ENCODE results near the gene ATCAY. TPM values are rescaled to one million over a fixed set of nuclear protein-coding genes. Genes with fewer than 3 reads are reported as not detected.

Gene ATCAY, protein sequence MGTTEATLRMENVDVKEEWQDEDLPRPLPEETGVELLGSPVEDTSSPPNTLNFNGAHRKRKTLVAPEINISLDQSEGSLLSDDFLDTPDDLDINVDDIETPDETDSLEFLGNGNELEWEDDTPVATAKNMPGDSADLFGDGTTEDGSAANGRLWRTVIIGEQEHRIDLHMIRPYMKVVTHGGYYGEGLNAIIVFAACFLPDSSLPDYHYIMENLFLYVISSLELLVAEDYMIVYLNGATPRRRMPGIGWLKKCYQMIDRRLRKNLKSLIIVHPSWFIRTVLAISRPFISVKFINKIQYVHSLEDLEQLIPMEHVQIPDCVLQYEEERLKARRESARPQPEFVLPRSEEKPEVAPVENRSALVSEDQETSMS
- total RNA-seq = not detected
- long read RNA-seq, partial matches to known transcripts = 0 of 1 reads
- long read RNA-seq, other reads (novel, unspliced or antisense) = 1 of 1 reads

- no peak within 1 kb of the TSS for H3K4me3 ChIP-seq
- H3K36me3 ChIP-seq = no peaks in the 10 kb centered on the region
- no peak for TF ChIP-seq CTCF (IDR thresholded peaks at IDR 0.05; ENCODE audit: borderline replicate concordance)
- H3K4me1 ChIP-seq = no peaks in the 10 kb centered on the region
- H3K9me3 ChIP-seq (replicated peaks) = no peaks in the 10 kb centered on the region
- intact Hi-C loops (cut with micrococcal nuclease) = no loop called here
- H3K27ac ChIP-seq (replicated peaks) = no peak within 1 kb of the TSS
- H3K27me3 ChIP-seq (ENCODE audit: low read depth) = peaks cover 82% of the 10 kb centered on the region
- DNase-seq = no peak
Measured at GRCh38 chr19:3880471-3881271, at the start of gene ATCAY. ATCAY (plus strand) TSS chr19:3880685; CDS start chr19:3885768, 5,083 bp downstream.

DNA sequence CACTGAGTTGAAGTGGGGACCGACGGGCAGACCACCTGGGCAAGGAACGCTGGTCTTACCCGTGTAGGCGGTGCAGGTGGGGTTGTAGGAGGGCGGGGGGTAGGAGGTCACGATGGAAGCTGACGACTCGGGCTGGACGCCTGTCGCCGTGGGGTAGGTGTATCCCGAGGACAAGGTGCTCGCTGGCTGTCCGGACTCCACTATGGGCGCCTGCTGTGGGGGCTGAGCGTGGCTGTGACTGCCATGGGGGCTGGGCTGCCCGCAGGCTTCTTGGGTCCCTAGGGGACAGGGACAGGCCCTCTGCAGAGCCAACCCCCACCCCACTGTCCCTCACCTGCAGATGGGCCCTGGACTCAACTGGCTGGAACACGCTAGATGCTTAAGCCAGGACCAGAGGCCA lies 48.9 kb upstream of the ATCAY start:
- Histone ChIP-seq H3K27ac (replicated peaks) (no peak overlapping the region), H3K9me3 (replicated peaks) (no peaks in the 10 kb centered on the region), H3K4me1 (peaks cover 7% of the 10 kb centered on the region), H3K27me3 (ENCODE audit: low read depth) (peaks cover 76% of the 10 kb centered on the region), H3K36me3 (no peaks in the 10 kb centered on the region), H3K4me3 (no peak overlapping the region)
- no peak for DNase-seq
- intact Hi-C loops (cut with micrococcal nuclease) = no loop called here
- TF ChIP-seq CTCF (IDR thresholded peaks at IDR 0.05; ENCODE audit: borderline replicate concordance) = no peak

- Histone ChIP-seq H3K4me1 (peaks cover 7% of the 10 kb centered on the region), H3K9me3 (replicated peaks) (no peaks in the 10 kb centered on the region), H3K27ac (replicated peaks) (no peak overlapping the region), H3K4me3 (no peak overlapping the region), H3K27me3 (ENCODE audit: low read depth) (peaks cover 75% of the 10 kb centered on the region), H3K36me3 (no peaks in the 10 kb centered on the region)
- DNase-seq = no peak
- TF ChIP-seq CTCF (IDR thresholded peaks at IDR 0.05; ENCODE audit: borderline replicate concordance) = no peak
- intact Hi-C loops (cut with micrococcal nuclease) = no loop called here
Measured at GRCh38 chr19:3832001-3832400, 48.5 kb upstream of the ATCAY start.

GRCh38 chr19:3833578-3834348 lies 46.7 kb upstream of the ATCAY start:
- intact Hi-C loops (cut with micrococcal nuclease) = no loop called here
- Histone ChIP-seq H3K36me3 (no peaks in the 10 kb centered on the region), H3K4me3 (no peak overlapping the region), H3K27me3 (ENCODE audit: low read depth) (peaks cover 62% of the 10 kb centered on the region), H3K27ac (replicated peaks) (no peak overlapping the region), H3K9me3 (replicated peaks) (no peaks in the 10 kb centered on the region), H3K4me1 (no peaks in the 10 kb centered on the region)
- TF ChIP-seq CTCF (IDR thresholded peaks at IDR 0.05; ENCODE audit: borderline replicate concordance) = no peak
- no peak for DNase-seq

- H3K36me3 ChIP-seq = no peaks in the 10 kb centered on the region
- H3K9me3 ChIP-seq (replicated peaks) = no peaks in the 10 kb centered on the region
- H3K4me1 ChIP-seq = no peaks in the 10 kb centered on the region
- DNase-seq = no peak
- no peak overlapping the region for H3K4me3 ChIP-seq
- peaks cover 58% of the 10 kb centered on the region for H3K27me3 ChIP-seq (ENCODE audit: low read depth)
- H3K27ac ChIP-seq (replicated peaks) = no peak overlapping the region
- no peak for TF ChIP-seq CTCF (IDR thresholded peaks at IDR 0.05; ENCODE audit: borderline replicate concordance)
- intact Hi-C loops (cut with micrococcal nuclease) = no loop called here
Measured at GRCh38 chr19:3834349-3835054, 46.0 kb upstream of the ATCAY start.

Measured in left ventricle myocardium inferior (tissue), 1 donor.